ENCODE data around the gene IL3.

The IL3 gene

GRCh38 chr5:132060501-132061161, at the start of gene IL3:
Gene IL3, plus strand, starts transcription at chr5:132060655. Its CDS starts 52 bp downstream, at chr5:132060707.
- DNase-seq, result no peak

- DNase-seq, result no peak
Measured at GRCh38 chr5:132010989-132011621, 49.4 kb upstream of the IL3 start.

- DNase-seq, result no peak
Measured at GRCh38 chr5:132011622-132012343, 48.7 kb upstream of the IL3 start, which contains the start of gene ACSL6. Gene ACSL6, minus strand, starts transcription at chr5:132011658. Its CDS starts 105 bp downstream, at chr5:132011553.

GRCh38 chr5:132012371-132013005, 48.0 kb upstream of the IL3 start:
- peak; percentile 68 to 70 for DNase-seq

- no peak for DNase-seq
Measured at GRCh38 chr5:132013006-132013689, 47.3 kb upstream of the IL3 start.

- no peak for DNase-seq
Measured at GRCh38 chr5:132013711-132014110, 46.7 kb upstream of the IL3 start.

GRCh38 chr5:132016721-132017250, 43.7 kb upstream of the IL3 start:
- DNase-seq, result no peak

- no peak for DNase-seq
Measured at GRCh38 chr5:132017316-132017715, 43.1 kb upstream of the IL3 start.

GRCh38 chr5:132017738-132018625, 42.5 kb upstream of the IL3 start:
- DNase-seq, result no peak

GRCh38 chr5:132019337-132019736, 41.1 kb upstream of the IL3 start:
- no peak for DNase-seq

GRCh38 chr5:132019857-132020555, 40.4 kb upstream of the IL3 start:
- no peak for DNase-seq

- DNase-seq, result peak; percentile 31 to 43
Measured at GRCh38 chr5:132020568-132021339, 39.7 kb upstream of the IL3 start.

GRCh38 chr5:132021654-132022053, 38.8 kb upstream of the IL3 start:
- no peak for DNase-seq

GRCh38 chr5:132022737-132023136, 37.7 kb upstream of the IL3 start:
- no peak for DNase-seq

- no peak for DNase-seq
Measured at GRCh38 chr5:132023258-132024116, 37.0 kb upstream of the IL3 start.

- DNase-seq, result no peak
Measured at GRCh38 chr5:132024117-132024435, 36.4 kb upstream of the IL3 start.

GRCh38 chr5:132024789-132025402, 35.6 kb upstream of the IL3 start:
- peak in 1 of 2 experiments; percentile 15 for DNase-seq

- no peak for DNase-seq
Measured at GRCh38 chr5:132025403-132025971, 35.0 kb upstream of the IL3 start.
